GM13977 (cell line): Measurements from ENCODE around the gene SMIM9.

ENCODE experiments used
- DNase-seq: peaks from one replicate; pipeline ENCODE4 v3.0.0; 2012; ENCODE audit warnings: low spot score
- CTCF ChIP-seq: IDR thresholded peaks from 2 replicates; pipeline ENCODE4 v1.5.1; 2012; ENCODE audit warnings: mild to moderate bottlenecking, control low read depth; ENCODE audit not compliant: insufficient read depth; ENCODE audit errors: extremely low read depth, missing control alignments
- in situ Hi-C: fragments of 300-500 bp; cut with MboI; formaldehyde crosslinking; loops from one replicate; pipeline ENCODE4 v1.12.0; 2022; ENCODE audit warnings: low sequenced_read_pairs, low pct_unique_long_range_greater_than_20kb, mixed read lengths, inconsistent platforms; ENCODE audit not compliant: unreplicated experiment

Gene SMIM9

GRCh38 chrX:154815274-154815818 is 19.1 kb downstream of the SMIM9 start:
- in situ Hi-C loops: no loop called here
- no peak for DNase-seq
- TF ChIP-seq CTCF: no peak

GRCh38 chrX:154813801-154814200 is 20.7 kb downstream of the SMIM9 start:
- in situ Hi-C loops: no loop called here
- TF ChIP-seq CTCF: no peak
- DNase-seq: no peak

GRCh38 chrX:154812341-154813101 is 21.9 kb downstream of the SMIM9 start:
- TF ChIP-seq CTCF: no peak

GRCh38 chrX:154809939-154810665 is 24.4 kb downstream of the SMIM9 start:
- in situ Hi-C loops: no loop called here
- no peak for DNase-seq
- no peak for TF ChIP-seq CTCF

More at GRCh38 chrX:154812341-154813101, 21.9 kb downstream of the SMIM9 start:
- in situ Hi-C loops: no loop called here
- DNase-seq: no peak

- no peak for TF ChIP-seq CTCF
- DNase-seq: no peak
- in situ Hi-C loops: no loop called here
These were observed 27.5 kb downstream of the SMIM9 start for GRCh38 chrX:154806837-154807501.

GRCh38 chrX:154805696-154806091 is 28.8 kb downstream of the SMIM9 start:
- TF ChIP-seq CTCF: no peak
- in situ Hi-C loops: no loop called here
- no peak for DNase-seq
